Skeletal muscle satellite cell (primary cell): Measurements from ENCODE around the gene MCF2L.

Experiments
- H3K27me3 ChIP-seq: 2 replicates; pipeline ENCODE4 v1.7.0; 2013; ENCODE audit warnings: low read length; ENCODE audit not compliant: control insufficient read depth, insufficient read depth
- H3K36me3 ChIP-seq: 2 replicates; pipeline ENCODE4 v1.7.0; 2013; ENCODE audit warnings: mild to moderate bottlenecking, control low read depth, low read length; ENCODE audit not compliant: insufficient read depth
- H3K4me1 ChIP-seq: 2 replicates; pipeline ENCODE4 v1.7.0; 2013; ENCODE audit warnings: low read length; ENCODE audit not compliant: control insufficient read depth, insufficient read depth
- H3K4me2 ChIP-seq: 2 replicates; pipeline ENCODE4 v1.7.0; 2013; ENCODE audit warnings: mild to moderate bottlenecking, low read length
- H3K4me3 ChIP-seq: 2 replicates; pipeline ENCODE4 v1.7.0; 2013; ENCODE audit warnings: low read length
- H3K9ac ChIP-seq: 2 replicates; pipeline ENCODE4 v1.7.0; 2013; ENCODE audit warnings: mild to moderate bottlenecking, low read depth, low read length, moderate library complexity
- H3K9me3 ChIP-seq: replicated peaks from 2 replicates; pipeline ENCODE4 v1.7.0; 2013; ENCODE audit warnings: mild to moderate bottlenecking, control low read depth, low read length

MCF2L gene

GRCh38 chr13:112967686-112968379 is 1.2 kb upstream of the MCF2L start:
- Histone ChIP-seq H3K4me2 (no peak overlapping the region), H3K27me3 (peaks cover 87% of the 10 kb centered on the region), H3K9ac (no peak overlapping the region)

GRCh38 chr13:112968380-112968909 is 569 bp upstream of the MCF2L start:
- Histone ChIP-seq H3K36me3 (no peaks in the 10 kb centered on the region), H3K4me2 (peak overlapping the region; percentile 44), H3K27me3 (peaks cover 88% of the 10 kb centered on the region), H3K4me3 (no peak overlapping the region), H3K9ac (no peak overlapping the region), H3K9me3 (no peaks in the 10 kb centered on the region), H3K4me1 (no peaks in the 10 kb centered on the region)

More at GRCh38 chr13:112967686-112968379, 1.2 kb upstream of the MCF2L start:
- H3K4me1 ChIP-seq: no peaks in the 10 kb centered on the region
- H3K9me3 ChIP-seq: no peaks in the 10 kb centered on the region
- no peaks in the 10 kb centered on the region for H3K36me3 ChIP-seq
- no peak overlapping the region for H3K4me3 ChIP-seq

- Histone ChIP-seq H3K4me3 (no peak overlapping the region), H3K4me2 (peak overlapping the region; percentile 39), H3K27me3 (peaks cover 88% of the 10 kb centered on the region), H3K4me1 (peaks cover 2% of the 10 kb centered on the region), H3K9ac (no peak overlapping the region), H3K9me3 (no peaks in the 10 kb centered on the region), H3K36me3 (no peaks in the 10 kb centered on the region)
Observed at GRCh38 chr13:112969692-112970338, 801 bp downstream of the MCF2L start.

- no peaks in the 10 kb centered on the region for H3K9me3 ChIP-seq
- H3K4me1 ChIP-seq: peaks cover 3% of the 10 kb centered on the region
- no peak overlapping the region for H3K4me3 ChIP-seq
- H3K27me3 ChIP-seq: peaks cover 88% of the 10 kb centered on the region
- no peaks in the 10 kb centered on the region for H3K36me3 ChIP-seq
- H3K4me2 ChIP-seq: no peak overlapping the region
- no peak overlapping the region for H3K9ac ChIP-seq
Observed at GRCh38 chr13:112970552-112971287, 1.7 kb downstream of the MCF2L start.

GRCh38 chr13:112971288-112971643 is 2.3 kb downstream of the MCF2L start:
- H3K9ac ChIP-seq: no peak overlapping the region
- H3K27me3 ChIP-seq: peaks cover 88% of the 10 kb centered on the region
- no peaks in the 10 kb centered on the region for H3K36me3 ChIP-seq
- H3K4me3 ChIP-seq: no peak overlapping the region
- H3K9me3 ChIP-seq: no peaks in the 10 kb centered on the region
- H3K4me1 ChIP-seq: peaks cover 3% of the 10 kb centered on the region
- H3K4me2 ChIP-seq: no peak overlapping the region

GRCh38 chr13:112972258-112972657 is 3.2 kb downstream of the MCF2L start:
- no peaks in the 10 kb centered on the region for H3K36me3 ChIP-seq
- H3K9me3 ChIP-seq: no peaks in the 10 kb centered on the region
- no peak overlapping the region for H3K4me3 ChIP-seq
- peaks cover 3% of the 10 kb centered on the region for H3K4me1 ChIP-seq
- H3K27me3 ChIP-seq: peaks cover 88% of the 10 kb centered on the region
- no peak overlapping the region for H3K9ac ChIP-seq
- no peak overlapping the region for H3K4me2 ChIP-seq

- no peak overlapping the region for H3K4me3 ChIP-seq
- no peak overlapping the region for H3K9ac ChIP-seq
- H3K4me2 ChIP-seq: no peak overlapping the region
- peaks cover 85% of the 10 kb centered on the region for H3K27me3 ChIP-seq
- H3K9me3 ChIP-seq: no peaks in the 10 kb centered on the region
- no peaks in the 10 kb centered on the region for H3K36me3 ChIP-seq
- H3K4me1 ChIP-seq: peaks cover 3% of the 10 kb centered on the region
Observed at GRCh38 chr13:112972867-112973576, 4.0 kb downstream of the MCF2L start.

- peaks cover 84% of the 10 kb centered on the region for H3K27me3 ChIP-seq
- peaks cover 3% of the 10 kb centered on the region for H3K4me1 ChIP-seq
- H3K9ac ChIP-seq: no peak overlapping the region
- H3K9me3 ChIP-seq: no peaks in the 10 kb centered on the region
- H3K4me3 ChIP-seq: no peak overlapping the region
- H3K4me2 ChIP-seq: no peak overlapping the region
- no peaks in the 10 kb centered on the region for H3K36me3 ChIP-seq
Observed at GRCh38 chr13:112973577-112973951, 4.5 kb downstream of the MCF2L start.

- Histone ChIP-seq H3K36me3 (no peaks in the 10 kb centered on the region), H3K4me2 (no peak overlapping the region), H3K4me1 (peaks cover 3% of the 10 kb centered on the region), H3K9me3 (no peaks in the 10 kb centered on the region), H3K9ac (no peak overlapping the region), H3K27me3 (peaks cover 83% of the 10 kb centered on the region), H3K4me3 (no peak overlapping the region)
Observed at GRCh38 chr13:112974125-112974524, 5.1 kb downstream of the MCF2L start.

- peak overlapping the region; percentile 67 for H3K4me2 ChIP-seq
- H3K27me3 ChIP-seq: peaks cover 83% of the 10 kb centered on the region
- H3K4me3 ChIP-seq: peak overlapping the region; percentile 33
Observed at GRCh38 chr13:112974671-112975070, 5.7 kb downstream of the MCF2L start.

GRCh38 chr13:112975401-112975939 is 6.5 kb downstream of the MCF2L start:
- no peak overlapping the region for H3K4me3 ChIP-seq
- peaks cover 80% of the 10 kb centered on the region for H3K27me3 ChIP-seq
- no peak overlapping the region for H3K9ac ChIP-seq
- no peak overlapping the region for H3K4me2 ChIP-seq
- H3K9me3 ChIP-seq: no peaks in the 10 kb centered on the region
- H3K4me1 ChIP-seq: peaks cover 3% of the 10 kb centered on the region
- no peaks in the 10 kb centered on the region for H3K36me3 ChIP-seq

More at GRCh38 chr13:112974671-112975070, 5.7 kb downstream of the MCF2L start:
- no peaks in the 10 kb centered on the region for H3K36me3 ChIP-seq
- H3K4me1 ChIP-seq: peaks cover 3% of the 10 kb centered on the region
- H3K9ac ChIP-seq: no peak overlapping the region
- H3K9me3 ChIP-seq: no peaks in the 10 kb centered on the region
